Lower lobe of right lung (tissue), 2 donors: ENCODE data around the gene CEP350. TPM values are rescaled to one million over a fixed set of nuclear protein-coding genes. Genes with fewer than 3 reads are reported as not detected.

Experiments used
- ATAC-seq, 2 donors: fragments of 200-7000 bp; cut with Tn5 transposase; one replicate each; pipeline ENCODE4 v1.9.1; 2020 to 2022; ENCODE audit warnings: mild to moderate bottlenecking in 2 of 2, moderate library complexity in 2 of 2
- DNase-seq: peaks from one replicate; pipeline ENCODE4 v3.0.0-alpha.2; 2020
- H3K27ac ChIP-seq: fragments of 200-600 bp; one replicate; pipeline ENCODE4 v1.8.0; 2022
- H3K27me3 ChIP-seq: fragments of 200-600 bp; one replicate; pipeline ENCODE4 v1.8.0; 2022; ENCODE audit warnings: low read depth
- H3K36me3 ChIP-seq: fragments of 200-600 bp; one replicate; pipeline ENCODE4 v1.8.0; 2022; ENCODE audit warnings: mild to moderate bottlenecking
- H3K4me1 ChIP-seq: fragments of 200-600 bp; one replicate; pipeline ENCODE4 v1.8.0; 2022
- H3K4me3 ChIP-seq: fragments of 200-600 bp; one replicate; pipeline ENCODE4 v1.8.0; 2022; ENCODE audit warnings: mild to moderate bottlenecking
- H3K9me3 ChIP-seq: fragments of 200-600 bp; one replicate; pipeline ENCODE4 v1.8.0; 2022
- CTCF ChIP-seq: fragments of 200-600 bp; IDR thresholded peaks from one replicate; pipeline ENCODE4 v1.8.0; 2022; ENCODE audit warnings: antibody characterized with exemption, mild to moderate bottlenecking
- intact Hi-C: fragments of 100-400 bp; cut with DNase I; formaldehyde crosslinking; loops from one replicate; pipeline ENCODE4 v1.11.0; 2022
- total RNA-seq: library from RNA; stranded (reverse); fragmentation: NEBNext Ultra II Directional; extraction: Animal tissue kit (Norgen Biotek cat#: 25700); gene quantifications from one replicate; pipeline ENCODE4 v1.2.1, GENCODE V29; 2021
- donor health status: DM: no; HTN: yes; CAD: no; lungs with severe emphysema.

CEP350 gene
- total RNA-seq, 1 donor from 2014 or later = 53.2 TPM

GRCh38 chr1:180065408-180065807, 110.8 kb downstream of the CEP350 start:
- peaks cover 90% of the 10 kb centered on the region for H3K36me3 ChIP-seq
- no peaks in the 10 kb centered on the region for H3K4me1 ChIP-seq
- ATAC-seq = no peak

GRCh38 chr1:180066150-180066549, 111.5 kb downstream of the CEP350 start:
- intact Hi-C loops = no loop called here
- ATAC-seq (no peak), DNase-seq (no peak)
- no peak for TF ChIP-seq CTCF
- H3K27ac ChIP-seq = no peak overlapping the region
- peaks cover 96% of the 10 kb centered on the region for H3K36me3 ChIP-seq
- H3K9me3 ChIP-seq = no peaks in the 10 kb centered on the region
- H3K27me3 ChIP-seq = no peaks in the 10 kb centered on the region
- no peaks in the 10 kb centered on the region for H3K4me1 ChIP-seq
- H3K4me3 ChIP-seq = no peak overlapping the region

More at GRCh38 chr1:180065408-180065807, 110.8 kb downstream of the CEP350 start:
- no peak for TF ChIP-seq CTCF
- H3K4me3 ChIP-seq = no peak overlapping the region
- DNase-seq = no peak
- H3K9me3 ChIP-seq = no peaks in the 10 kb centered on the region
- no peak overlapping the region for H3K27ac ChIP-seq
- H3K27me3 ChIP-seq = no peaks in the 10 kb centered on the region
- intact Hi-C loops = no loop called here

- H3K36me3 ChIP-seq = peaks cover 88% of the 10 kb centered on the region
- no peak for ATAC-seq
- intact Hi-C loops = no loop called here
These were observed 115.7 kb downstream of the CEP350 start for GRCh38 chr1:180070286-180070685.

GRCh38 chr1:180071759-180072158, 117.1 kb downstream of the CEP350 start:
- H3K27me3 ChIP-seq = no peaks in the 10 kb centered on the region
- no peaks in the 10 kb centered on the region for H3K9me3 ChIP-seq
- intact Hi-C loops = no loop called here
- peaks cover 88% of the 10 kb centered on the region for H3K36me3 ChIP-seq
- ATAC-seq = no peak
- no peaks in the 10 kb centered on the region for H3K4me1 ChIP-seq
- no peak overlapping the region for H3K4me3 ChIP-seq
- no peak for DNase-seq
- H3K27ac ChIP-seq = no peak overlapping the region
- TF ChIP-seq CTCF = no peak

More at GRCh38 chr1:180070286-180070685, 115.7 kb downstream of the CEP350 start:
- no peaks in the 10 kb centered on the region for H3K27me3 ChIP-seq
- no peak overlapping the region for H3K4me3 ChIP-seq
- no peak overlapping the region for H3K27ac ChIP-seq
- no peak for TF ChIP-seq CTCF
- no peaks in the 10 kb centered on the region for H3K4me1 ChIP-seq
- no peaks in the 10 kb centered on the region for H3K9me3 ChIP-seq
- no peak for DNase-seq

- H3K4me3 ChIP-seq = no peak overlapping the region
- H3K9me3 ChIP-seq = no peaks in the 10 kb centered on the region
- DNase-seq = no peak
- H3K27me3 ChIP-seq = no peaks in the 10 kb centered on the region
- no peaks in the 10 kb centered on the region for H3K4me1 ChIP-seq
- no peak for TF ChIP-seq CTCF
- peaks cover 82% of the 10 kb centered on the region for H3K36me3 ChIP-seq
- ATAC-seq = no peak
- intact Hi-C loops = no loop called here
- H3K27ac ChIP-seq = no peak overlapping the region
These were observed 125.8 kb downstream of the CEP350 start for GRCh38 chr1:180080439-180080838.

- H3K27me3 ChIP-seq = no peaks in the 10 kb centered on the region
- TF ChIP-seq CTCF = no peak
- H3K4me3 ChIP-seq = no peak overlapping the region
- no peak for DNase-seq
- no peaks in the 10 kb centered on the region for H3K4me1 ChIP-seq
- intact Hi-C loops = no loop called here
- ATAC-seq = no peak
- H3K27ac ChIP-seq = no peak overlapping the region
- peaks cover 82% of the 10 kb centered on the region for H3K36me3 ChIP-seq
- H3K9me3 ChIP-seq = no peaks in the 10 kb centered on the region
These were observed 126.9 kb downstream of the CEP350 start for GRCh38 chr1:180081474-180081873.
